Vagina (tissue), 2 donors: ENCODE results near the gene JAG1. TPM values are rescaled to one million over a fixed set of nuclear protein-coding genes. Genes with fewer than 3 reads are reported as not detected.

ENCODE experiments used
- DNase-seq, 2 donors: peaks; one replicate each; pipeline ENCODE4 v3.0.0-alpha.2; 2017; ENCODE audit errors: extremely low spot score in 2 of 2
- H3K27ac ChIP-seq: fragments of 200-600 bp; sonication (generic); one replicate; pipeline ENCODE4 v1.5.1; 2019
- H3K27me3 ChIP-seq: fragments of 200-600 bp; sonication (generic); one replicate; pipeline ENCODE4 v1.5.1; 2019
- H3K36me3 ChIP-seq, 2 donors: fragments of 200-600 bp; sonication (generic); one replicate each; pipeline ENCODE4 v1.5.1; 2017 to 2019
- H3K4me1 ChIP-seq: fragments of 200-600 bp; sonication (generic); one replicate; pipeline ENCODE4 v1.5.1; 2019
- H3K4me3 ChIP-seq, 2 donors: fragments of 200-600 bp; sonication (generic); 1 replicate in 1 of 2; 2 replicates in 1 of 2; pipeline ENCODE4 v1.5.1; 2016 to 2019
- H3K9me3 ChIP-seq: fragments of 200-600 bp; sonication (generic); one replicate; pipeline ENCODE4 v1.5.1; 2019
- POLR2A ChIP-seq, 2 donors: fragments of 450-650 bp; IDR thresholded peaks; one replicate each; pipeline ENCODE4 v1.6.1; 2017; ENCODE audit warnings: antibody characterized with exemption in 2 of 2, mild to moderate bottlenecking in 2 of 2, moderate library complexity in 2 of 2
- POLR2AphosphoS5 ChIP-seq, 2 donors: sonication (generic); formaldehyde crosslinking; IDR thresholded peaks; one replicate each; pipeline ENCODE4 v1.9.0; 2017; ENCODE audit warnings: antibody characterized with exemption in 2 of 2, mild to moderate bottlenecking in 2 of 2, low read depth in 1 of 2; ENCODE audit not compliant: insufficient read depth in 1 of 2
- intact Hi-C: fragments of 100-400 bp; cut with DNase I; formaldehyde crosslinking; loops from one replicate; pipeline ENCODE4 v1.15.1; 2023
- total RNA-seq: library from RNA; depleted of rRNA; stranded (reverse); fragments of >200 nt; gene quantifications from one replicate; pipeline ENCODE4 v1.2.3, GENCODE V29; 2016
- TF ChIP-seq, protein P1 (sequence below), 3 experiments: fragments of 450-650 bp in 2 of 3; fragments of 200-600 bp in 1 of 3; sonication (generic) in 1 of 3; IDR thresholded peaks; one replicate each; pipeline ENCODE4 v1.5.1; 2017 to 2019; ENCODE audit warnings: antibody characterized with exemption in 3 of 3, mild to moderate bottlenecking in 2 of 3, moderate library complexity in 2 of 3

JAG1 gene
- total RNA-seq, 1 donor from 2014 or later, result 185 TPM

DNA sequence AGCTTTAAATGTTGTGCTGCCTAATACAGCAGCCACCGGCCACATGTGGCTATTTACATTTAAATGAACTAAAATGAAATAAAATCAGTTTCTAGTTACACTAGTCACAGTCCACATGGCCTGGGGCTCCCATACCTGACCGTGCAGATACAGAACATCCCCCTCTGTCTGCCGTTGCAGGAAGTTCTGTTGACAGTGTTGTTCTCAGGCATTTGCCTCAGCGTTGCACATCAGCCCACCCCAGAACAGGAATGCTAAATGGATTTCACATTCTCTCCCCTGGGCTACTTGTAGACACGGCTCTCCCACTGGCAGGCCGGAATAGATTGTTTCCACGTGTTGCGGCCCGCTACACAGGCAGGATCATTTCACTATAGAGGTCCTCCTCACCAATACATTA is 26.3 kb downstream of the JAG1 start:
- TF ChIP-seq, protein P1, sequence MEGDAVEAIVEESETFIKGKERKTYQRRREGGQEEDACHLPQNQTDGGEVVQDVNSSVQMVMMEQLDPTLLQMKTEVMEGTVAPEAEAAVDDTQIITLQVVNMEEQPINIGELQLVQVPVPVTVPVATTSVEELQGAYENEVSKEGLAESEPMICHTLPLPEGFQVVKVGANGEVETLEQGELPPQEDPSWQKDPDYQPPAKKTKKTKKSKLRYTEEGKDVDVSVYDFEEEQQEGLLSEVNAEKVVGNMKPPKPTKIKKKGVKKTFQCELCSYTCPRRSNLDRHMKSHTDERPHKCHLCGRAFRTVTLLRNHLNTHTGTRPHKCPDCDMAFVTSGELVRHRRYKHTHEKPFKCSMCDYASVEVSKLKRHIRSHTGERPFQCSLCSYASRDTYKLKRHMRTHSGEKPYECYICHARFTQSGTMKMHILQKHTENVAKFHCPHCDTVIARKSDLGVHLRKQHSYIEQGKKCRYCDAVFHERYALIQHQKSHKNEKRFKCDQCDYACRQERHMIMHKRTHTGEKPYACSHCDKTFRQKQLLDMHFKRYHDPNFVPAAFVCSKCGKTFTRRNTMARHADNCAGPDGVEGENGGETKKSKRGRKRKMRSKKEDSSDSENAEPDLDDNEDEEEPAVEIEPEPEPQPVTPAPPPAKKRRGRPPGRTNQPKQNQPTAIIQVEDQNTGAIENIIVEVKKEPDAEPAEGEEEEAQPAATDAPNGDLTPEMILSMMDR (IDR thresholded peaks at IDR 0.05), result no peak
- TF ChIP-seq POLR2AphosphoS5 (IDR thresholded peaks at IDR 0.05; ENCODE audit: insufficient read depth in 1 of 2, low read depth in 1 of 2), result no peak
- TF ChIP-seq POLR2A (IDR thresholded peaks at IDR 0.05), result no peak
- Histone ChIP-seq H3K4me3 (no peak overlapping the region), H3K27ac (peak overlapping the region; percentile 61), H3K27me3 (no peaks in the 10 kb centered on the region), H3K4me1 (peaks cover 42% of the 10 kb centered on the region), H3K36me3 (peaks cover 0 to 99% of the 10 kb centered on the region in 2 donors), H3K9me3 (no peaks in the 10 kb centered on the region)
- intact Hi-C loops, result no loop called here
- DNase-seq, result no peak

DNA sequence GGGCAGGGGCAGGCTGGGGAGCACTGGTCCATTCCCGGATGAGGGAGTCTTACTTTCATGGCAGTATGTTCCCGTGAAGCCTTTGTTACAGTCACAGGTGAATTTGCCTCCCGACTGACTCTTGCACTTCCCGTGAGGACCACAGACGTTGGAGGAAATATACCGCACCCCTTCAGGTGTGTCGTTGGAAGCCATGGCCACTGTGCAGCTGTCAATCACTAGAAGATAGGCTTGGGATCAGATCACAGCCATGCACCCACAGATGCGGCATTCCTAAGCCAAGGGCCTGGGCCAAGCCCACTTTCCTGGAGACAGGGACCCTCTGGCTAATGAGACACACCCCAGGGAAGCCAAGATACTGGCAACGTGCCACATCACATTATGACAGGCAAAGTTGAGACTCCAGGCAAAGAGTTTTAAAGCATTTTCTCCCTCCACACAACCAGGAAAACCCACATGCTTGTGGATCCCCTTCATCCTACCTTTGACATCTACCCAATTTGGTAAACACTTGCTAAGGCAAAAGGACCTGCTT is 26.8 kb downstream of the JAG1 start:
- no peak for DNase-seq
- H3K4me1 ChIP-seq, result peaks cover 37% of the 10 kb centered on the region
- H3K27ac ChIP-seq, result peak overlapping the region; percentile 61
- no peaks in the 10 kb centered on the region for H3K9me3 ChIP-seq
- H3K4me3 ChIP-seq, result no peak overlapping the region
- peaks cover 0 to 99% of the 10 kb centered on the region in 2 donors for H3K36me3 ChIP-seq
- TF ChIP-seq POLR2AphosphoS5 (IDR thresholded peaks at IDR 0.05; ENCODE audit: insufficient read depth in 1 of 2, low read depth in 1 of 2), result no peak
- TF ChIP-seq, protein P1 (IDR thresholded peaks at IDR 0.05), result no peak
- TF ChIP-seq POLR2A (IDR thresholded peaks at IDR 0.05), result no peak
- H3K27me3 ChIP-seq, result no peaks in the 10 kb centered on the region
- intact Hi-C loops, result no loop called here

DNA sequence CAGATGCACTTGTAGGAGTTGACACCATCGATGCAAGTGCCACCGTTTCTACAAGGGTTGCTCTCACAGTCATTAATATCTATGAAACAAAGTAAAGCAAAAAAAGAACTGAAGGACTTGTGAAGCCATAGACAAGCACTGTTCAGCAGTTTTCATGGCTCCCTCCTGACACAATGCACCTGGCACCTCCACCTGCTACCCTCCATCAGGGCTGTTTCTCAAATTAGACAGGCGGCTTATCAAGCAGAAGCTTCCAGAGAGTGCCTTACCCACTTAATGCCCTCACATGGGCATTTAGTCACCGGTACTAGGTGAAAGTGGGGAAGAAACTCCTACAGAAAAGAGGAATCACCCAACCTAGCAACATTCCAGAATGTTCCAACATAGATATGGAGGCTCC is 27.8 kb downstream of the JAG1 start:
- intact Hi-C loops, result no loop called here
- Histone ChIP-seq H3K4me1 (peaks cover 28% of the 10 kb centered on the region), H3K9me3 (no peaks in the 10 kb centered on the region), H3K27me3 (no peaks in the 10 kb centered on the region), H3K36me3 (peaks cover 0 to 99% of the 10 kb centered on the region in 2 donors), H3K27ac (peak overlapping the region; percentile 61), H3K4me3 (no peak overlapping the region)
- no peak for DNase-seq
- TF ChIP-seq POLR2AphosphoS5 (IDR thresholded peaks at IDR 0.05; ENCODE audit: insufficient read depth in 1 of 2, low read depth in 1 of 2), result no peak
- TF ChIP-seq, protein P1 (IDR thresholded peaks at IDR 0.05), result no peak
- TF ChIP-seq POLR2A (IDR thresholded peaks at IDR 0.05), result no peak

DNA sequence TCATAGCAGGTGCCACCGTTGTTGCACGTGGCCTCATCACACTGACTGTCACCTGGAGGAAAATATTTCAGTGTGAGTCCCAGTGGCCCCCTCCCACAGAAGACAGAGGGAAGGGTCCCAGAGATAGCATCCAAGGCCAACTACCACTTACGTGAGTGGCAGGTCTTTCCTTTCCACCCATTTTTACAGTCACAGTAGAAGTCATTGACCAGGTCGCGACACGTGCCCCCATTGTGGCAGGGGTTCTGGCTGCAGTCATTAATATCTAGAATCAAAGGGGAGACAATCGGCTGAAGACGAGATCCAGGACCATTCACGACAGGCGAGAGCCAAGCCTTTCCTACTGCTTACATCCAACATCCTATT is 28.6 kb downstream of the JAG1 start:
- DNase-seq, result no peak
- H3K27ac ChIP-seq, result peak overlapping the region; percentile 61
- H3K27me3 ChIP-seq, result no peaks in the 10 kb centered on the region
- H3K4me3 ChIP-seq, result no peak overlapping the region
- intact Hi-C loops, result no loop called here
- peaks cover 22% of the 10 kb centered on the region for H3K4me1 ChIP-seq
- TF ChIP-seq POLR2AphosphoS5 (IDR thresholded peaks at IDR 0.05; ENCODE audit: insufficient read depth in 1 of 2, low read depth in 1 of 2) (no peak), POLR2A (IDR thresholded peaks at IDR 0.05) (no peak)
- TF ChIP-seq, protein P1 (IDR thresholded peaks at IDR 0.05), result no peak
- no peaks in the 10 kb centered on the region for H3K9me3 ChIP-seq
- H3K36me3 ChIP-seq, result peaks cover 0 to 99% of the 10 kb centered on the region in 2 donors

DNA sequence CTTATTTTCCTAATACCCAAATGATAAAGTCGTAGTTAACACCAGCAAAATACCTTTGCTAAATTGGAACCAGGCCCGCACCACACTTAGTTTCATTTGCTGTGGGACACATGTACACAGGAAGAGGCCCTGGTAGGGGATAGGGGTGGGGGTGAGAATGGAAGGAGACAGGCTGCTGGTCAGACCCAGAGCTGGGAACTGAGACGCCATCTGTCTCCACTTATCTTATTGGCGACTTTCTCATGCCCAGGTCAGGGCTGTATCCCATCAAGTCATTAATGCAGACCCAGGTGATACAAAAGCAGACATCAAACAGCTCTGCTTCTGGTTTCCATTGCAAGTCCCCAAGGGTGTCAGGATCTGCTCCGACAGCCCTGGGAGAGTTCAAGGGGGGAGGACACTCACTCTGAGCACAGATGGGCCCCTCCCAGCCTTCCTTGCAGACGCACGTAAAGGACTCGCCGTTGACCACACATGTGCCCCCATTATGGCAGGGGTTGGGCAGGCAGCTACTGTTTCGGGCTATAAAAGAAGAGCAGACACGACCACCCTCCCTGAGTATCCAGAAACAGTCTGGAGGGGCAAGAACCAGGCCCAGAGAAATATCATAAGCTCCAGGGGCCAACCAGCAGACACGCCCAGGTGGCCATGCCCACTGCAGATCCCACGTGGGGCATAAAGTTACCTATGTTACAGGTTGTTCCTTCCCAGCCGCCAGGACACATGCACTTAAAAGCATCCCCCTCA is 29.2 kb downstream of the JAG1 start:
- peaks cover 0 to 99% of the 10 kb centered on the region in 2 donors for H3K36me3 ChIP-seq
- no peaks in the 10 kb centered on the region for H3K9me3 ChIP-seq
- H3K4me1 ChIP-seq, result peaks cover 20% of the 10 kb centered on the region
- H3K27me3 ChIP-seq, result no peaks in the 10 kb centered on the region
- intact Hi-C loops, result no loop called here
- no peak overlapping the region for H3K4me3 ChIP-seq
- DNase-seq, result no peak
- H3K27ac ChIP-seq, result peak overlapping the region; percentile 61
- TF ChIP-seq POLR2AphosphoS5 (IDR thresholded peaks at IDR 0.05; ENCODE audit: insufficient read depth in 1 of 2, low read depth in 1 of 2) (no peak), POLR2A (IDR thresholded peaks at IDR 0.05) (no peak)
- TF ChIP-seq, protein P1 (IDR thresholded peaks at IDR 0.05), result no peak
